ENCODE results near the gene LAPTM4A. TPM values are rescaled to one million over a fixed set of nuclear protein-coding genes. Genes with fewer than 3 reads are reported as not detected.

LAPTM4A gene
- total RNA-seq, 1 experiment from 2014 or later, result 131 TPM

GRCh38 chr2:20012032-20012281 is 39.5 kb downstream of the LAPTM4A start:
- Histone ChIP-seq H4K8ac (replicated peaks; ENCODE audit: insufficient read length, low read depth, low read length) (no peak overlapping the region), H4K20me1 (ENCODE audit: control insufficient read depth, insufficient read depth, insufficient read length) (no peaks in the 10 kb centered on the region), H3K14ac (ENCODE audit: insufficient read depth, low read length) (peak overlapping the region; percentile 83), H3K79me2 (ENCODE audit: insufficient read depth, low read length) (no peaks in the 10 kb centered on the region), H4K91ac (ENCODE audit: insufficient read length, low read depth, low read length) (no peak overlapping the region), H3K9ac (ENCODE audit: extremely low read depth, insufficient read length, low read length) (no peak overlapping the region), H2BK5ac (ENCODE audit: insufficient read length, low read length) (no peak overlapping the region), H2AFZ (ENCODE audit: low read length) (no peak overlapping the region), H2BK120ac (ENCODE audit: low read depth, low read length, poor library complexity, severe bottlenecking) (no peak overlapping the region), H3K4me1 (ENCODE audit: insufficient read depth, low read length) (peaks cover 4% of the 10 kb centered on the region; the same call in 1 of the 2 replicates), H3K9me3 (ENCODE audit: control insufficient read depth, low read depth, low read length) (no peaks in the 10 kb centered on the region), H3K18ac (ENCODE audit: insufficient read length, low read depth, low read length) (peak overlapping the region; percentile 53), H2BK15ac (ENCODE audit: low read depth, low read length) (no peak overlapping the region), H3K23ac (ENCODE audit: insufficient read length, low read depth, low read length) (no peak overlapping the region), H4K5ac (ENCODE audit: insufficient read length, low read depth, low read length) (no peak overlapping the region), H3K23me2 (ENCODE audit: insufficient read length, low read depth, low read length, poor library complexity, severe bottlenecking) (peaks cover 12% of the 10 kb centered on the region), H3K79me1 (ENCODE audit: insufficient read depth, low read depth, low read length, poor library complexity, severe bottlenecking) (no peaks in the 10 kb centered on the region), H3K4me2 (ENCODE audit: insufficient read depth, insufficient read length, low read length) (peak overlapping the region; percentile 79), H3K56ac (ENCODE audit: insufficient read length, low read depth, low read length) (no peak overlapping the region), H3K4ac (ENCODE audit: low read depth, low read length) (no peak overlapping the region), H3K27ac (ENCODE audit: insufficient read length, low read depth, low read length) (no peak overlapping the region), H2AK5ac (ENCODE audit: insufficient read length, low read length) (no peak overlapping the region), H2BK12ac (ENCODE audit: insufficient read length, low read depth, low read length) (no peak overlapping the region), H2BK20ac (ENCODE audit: low read depth, low read length, poor library complexity, severe bottlenecking) (no peak overlapping the region), H3K27me3 (ENCODE audit: insufficient read depth, low read length) (no peaks in the 10 kb centered on the region; the same call in 1 of the 2 replicates), H3T11ph (ENCODE audit: low read length) (no peak overlapping the region)
- Mint-ChIP-seq H3K4me1 (peaks cover 15 to 22% of the 10 kb centered on the region in 2 experiments), H3K4me3 (peak overlapping the region; percentile 71 to 83), H3K36me3 (ENCODE audit: insufficient read depth in 1 of 3, low read depth in 3 of 3) (peaks cover 0 to 6% (median 5%) of the 10 kb centered on the region in 3 experiments; a peak in 5 of 7 replicates), H3K27ac (peak overlapping the region in 1 of 3 experiments; percentile 76; a peak in 1 of 7 replicates), H3K27me3 (ENCODE audit: low read depth) (peaks cover 23% of the 10 kb centered on the region), H3K9me3 (peaks cover 6 to 8% of the 10 kb centered on the region in 2 experiments; a peak in 4 of 5 replicates)
- peak; percentile 36 for DNase-seq
- no CpG with 5 or more reads among the region's 4 CpGs for WGBS (ENCODE audit: extremely low coverage, insufficient read length, low lambda C conversion rate)
- TF ChIP-seq CTCF (conservative IDR thresholded peaks at IDR 0.05), result no peak

Data from H9 (cell line).